Large intestine (tissue), 12 donors: Measurements from ENCODE around the gene ARHGEF5. TPM values are rescaled to one million over a fixed set of nuclear protein-coding genes. Genes with fewer than 3 reads are reported as not detected.
"Not testable (repeated sequence)": the region's sequence is repeated elsewhere in the genome, so short reads cannot be mapped to it uniquely, and the experiment has no call there.

Experiments used
- DNase-seq, 2 donors: peaks; one replicate each; pipeline versions ENCODE4 v3.0.0 to v3.0.0-alpha.2; 2013
- H3K27ac ChIP-seq: one replicate; pipeline ENCODE4 v1.5.1; 2013; ENCODE audit warnings: low read length
- H3K27me3 ChIP-seq: 2 replicates; pipeline ENCODE4 v1.6.1; 2013; ENCODE audit warnings: low read length; ENCODE audit not compliant: control insufficient read depth, insufficient read depth
- H3K36me3 ChIP-seq: 2 replicates; pipeline ENCODE4 v1.6.1; 2013; ENCODE audit warnings: low read length; ENCODE audit not compliant: control insufficient read depth, insufficient read depth
- H3K4me1 ChIP-seq: one replicate; pipeline ENCODE4 v1.6.1; 2013; ENCODE audit warnings: low read length; ENCODE audit not compliant: control insufficient read depth, insufficient read depth
- H3K4me3 ChIP-seq: one replicate; pipeline ENCODE4 v1.5.1; 2013; ENCODE audit warnings: low read length
- H3K9me3 ChIP-seq: one replicate; pipeline ENCODE4 v1.6.1; 2013; ENCODE audit warnings: mild to moderate bottlenecking, low read depth, low read length, moderate library complexity; ENCODE audit not compliant: control insufficient read depth
- WGBS: methylation state at CpG from one replicate; pipeline ENCODE4 v1.1.5; 2013; ENCODE audit warnings: low lambda C conversion rate; ENCODE audit not compliant: insufficient coverage; 5-methylcytosine and 5-hydroxymethylcytosine counted together
- long read RNA-seq, 11 donors: transcript quantifications; one replicate each; lab custom pipeline, GENCODE V29; 2026
- polyA plus RNA-seq: library from polyadenylated mRNA; unstranded; fragments of 120-200 nt; gene quantifications from one replicate; pipeline ENCODE4 v1.2.1, GENCODE V29; 2013

The ARHGEF5 gene
- polyA plus RNA-seq = 41.1 TPM
- long read RNA-seq, donor 1 = 0 reads
- long read RNA-seq, donor 2 = 0 reads
- long read RNA-seq, donor 3 = 0 reads
- long read RNA-seq, donor 4 = 0 reads
- long read RNA-seq, donor 5 = 0 reads
- long read RNA-seq, donor 6 = 0 reads
- long read RNA-seq, donor 7 = 0 reads
- long read RNA-seq, donor 8, partial matches to known transcripts = 29 of 29 reads
- long read RNA-seq, donor 8, other reads (novel, unspliced or antisense) = 0 of 29 reads
- long read RNA-seq, donor 9 = 0 reads
- long read RNA-seq, donor 10, partial matches to known transcripts = 18 of 18 reads
- long read RNA-seq, donor 10, other reads (novel, unspliced or antisense) = 0 of 18 reads
- long read RNA-seq, donor 11 = 0 reads

- H3K4me3 ChIP-seq, H3K36me3 ChIP-seq, DNase-seq, H3K4me1 ChIP-seq, H3K27me3 ChIP-seq, H3K9me3 ChIP-seq, H3K27ac ChIP-seq: not testable (repeated sequence)
- no CpG with 5 or more reads among the region's 50 CpGs for WGBS
Observed at GRCh38 chr7:144355176-144355822, at the start of gene ARHGEF5. TSS of gene ARHGEF5 (plus strand) at chr7:144355402. CDS start at chr7:144362670, 7,268 bp downstream.

- not testable (repeated sequence) for H3K4me1 ChIP-seq, H3K36me3 ChIP-seq, DNase-seq, H3K27ac ChIP-seq, H3K9me3 ChIP-seq, H3K27me3 ChIP-seq, H3K4me3 ChIP-seq
- WGBS = no CpG with 5 or more reads among the region's 2 CpGs
Observed at GRCh38 chr7:144309702-144310101, 45.5 kb upstream of the ARHGEF5 start.

- H3K27me3 ChIP-seq, H3K27ac ChIP-seq, H3K9me3 ChIP-seq, H3K36me3 ChIP-seq, H3K4me3 ChIP-seq, DNase-seq, H3K4me1 ChIP-seq: not testable (repeated sequence)
- no CpG with 5 or more reads among the region's 2 CpGs for WGBS
Observed at GRCh38 chr7:144311218-144311617, 44.0 kb upstream of the ARHGEF5 start.

GRCh38 chr7:144311872-144312469 is 43.2 kb upstream of the ARHGEF5 start, which contains the start of gene OR2A1:
TSS of gene OR2A1 (plus strand) at chr7:144312419. CDS start at chr7:144318125, 5,706 bp downstream.
- not testable (repeated sequence) for H3K27ac ChIP-seq, H3K4me1 ChIP-seq, H3K4me3 ChIP-seq, H3K9me3 ChIP-seq, H3K36me3 ChIP-seq, DNase-seq, H3K27me3 ChIP-seq
- WGBS = no CpG with 5 or more reads among the region's 2 CpGs

GRCh38 chr7:144317537-144317936 is 37.7 kb upstream of the ARHGEF5 start:
- H3K4me3 ChIP-seq, H3K36me3 ChIP-seq, H3K27ac ChIP-seq, H3K27me3 ChIP-seq, H3K9me3 ChIP-seq, DNase-seq, H3K4me1 ChIP-seq: not testable (repeated sequence)
- WGBS = no CpG with 5 or more reads among the region's 1 CpG

- H3K4me1 ChIP-seq, H3K4me3 ChIP-seq, H3K27me3 ChIP-seq, DNase-seq, H3K9me3 ChIP-seq, H3K27ac ChIP-seq, H3K36me3 ChIP-seq: not testable (repeated sequence)
- no CpG with 5 or more reads among the region's 2 CpGs for whole genome bisulfite sequencing
Observed at GRCh38 chr7:144319547-144319946, 35.7 kb upstream of the ARHGEF5 start.

- not testable (repeated sequence) for H3K36me3 ChIP-seq, H3K27me3 ChIP-seq, H3K4me1 ChIP-seq, H3K9me3 ChIP-seq, DNase-seq, H3K4me3 ChIP-seq, H3K27ac ChIP-seq
- no CpG with 5 or more reads among the region's 3 CpGs for WGBS
Observed at GRCh38 chr7:144321677-144322206, 33.5 kb upstream of the ARHGEF5 start.

GRCh38 chr7:144323359-144323758 is 31.8 kb upstream of the ARHGEF5 start:
- WGBS = no CpG with 5 or more reads among the region's 4 CpGs
- not testable (repeated sequence) for DNase-seq

GRCh38 chr7:144325868-144326267 is 29.3 kb upstream of the ARHGEF5 start:
- not testable (repeated sequence) for H3K4me1 ChIP-seq, H3K27ac ChIP-seq, DNase-seq, H3K27me3 ChIP-seq, H3K36me3 ChIP-seq, H3K4me3 ChIP-seq, H3K9me3 ChIP-seq
- WGBS = no CpG with 5 or more reads among the region's 5 CpGs

More at GRCh38 chr7:144323359-144323758, 31.8 kb upstream of the ARHGEF5 start:
- not testable (repeated sequence) for H3K4me1 ChIP-seq, H3K36me3 ChIP-seq, H3K4me3 ChIP-seq, H3K27me3 ChIP-seq, H3K9me3 ChIP-seq, H3K27ac ChIP-seq

- not testable (repeated sequence) for H3K36me3 ChIP-seq, H3K4me1 ChIP-seq, H3K27me3 ChIP-seq, H3K4me3 ChIP-seq, DNase-seq, H3K9me3 ChIP-seq, H3K27ac ChIP-seq
Observed at GRCh38 chr7:144330044-144330443, 25.2 kb upstream of the ARHGEF5 start.
